Coronary artery (tissue), 2 donors: ENCODE measurements around the gene SNX9.

Experiments used
- DNase-seq: peaks from one replicate; pipeline ENCODE4 v3.0.0-alpha.2; 2017; ENCODE audit warnings: low spot score
- H3K27ac ChIP-seq, 2 donors: fragments of 200-600 bp; sonication (generic); one replicate each; pipeline ENCODE4 v1.5.1; 2016 to 2019
- H3K4me3 ChIP-seq: fragments of 200-600 bp; sonication (generic); 2 replicates; pipeline ENCODE4 v1.5.1; 2016; ENCODE audit warnings: mild to moderate bottlenecking, moderate library complexity
- CTCF ChIP-seq: fragments of 200-600 bp; sonication (generic); IDR thresholded peaks from one replicate; pipeline ENCODE4 v1.5.1; 2019; ENCODE audit warnings: antibody characterized with exemption

Gene SNX9

GRCh38 chr6:157811476-157812173, 11.4 kb upstream of the SNX9 start:
- TF ChIP-seq CTCF, result no peak
- no peak for DNase-seq
- Histone ChIP-seq H3K4me3 (no peak overlapping the region), H3K27ac (no peak overlapping the region)

GRCh38 chr6:157812425-157813171, 10.4 kb upstream of the SNX9 start:
- DNase-seq, result no peak
- TF ChIP-seq CTCF, result no peak
- Histone ChIP-seq H3K4me3 (no peak overlapping the region), H3K27ac (peak overlapping the region; percentile 86)

GRCh38 chr6:157813191-157813590, 9.9 kb upstream of the SNX9 start:
- peak overlapping the region; percentile 86 for H3K27ac ChIP-seq
- no peak for TF ChIP-seq CTCF
- no peak for DNase-seq
- H3K4me3 ChIP-seq, result peak overlapping the region; percentile 15

- Histone ChIP-seq H3K4me3 (peak overlapping the region; percentile 15), H3K27ac (peak overlapping the region; percentile 86)
- no peak for TF ChIP-seq CTCF
- no peak for DNase-seq
Measured at GRCh38 chr6:157813750-157814455, 9.1 kb upstream of the SNX9 start.

GRCh38 chr6:157814883-157815282, 8.2 kb upstream of the SNX9 start:
- peak overlapping the region; percentile 86 for H3K27ac ChIP-seq
- no peak overlapping the region for H3K4me3 ChIP-seq
- no peak for TF ChIP-seq CTCF
- DNase-seq, result no peak

- peak overlapping the region in 1 of 2 donors; percentile 99 for H3K27ac ChIP-seq
- TF ChIP-seq CTCF, result no peak
Measured at GRCh38 chr6:157821342-157822033, 1.6 kb upstream of the SNX9 start.

More at GRCh38 chr6:157821342-157822033, 1.6 kb upstream of the SNX9 start:
- no peak overlapping the region for H3K4me3 ChIP-seq
- no peak for DNase-seq
